Vagina (tissue), 2 donors: ENCODE measurements around the gene GALNT4.

Experiments used
- CTCF ChIP-seq, 3 experiments: fragments of 450-650 bp in 2 of 3; fragments of 200-600 bp in 1 of 3; sonication (generic) in 1 of 3; IDR thresholded peaks; one replicate each; pipeline ENCODE4 v1.5.1; 2017 to 2019; ENCODE audit warnings: antibody characterized with exemption in 3 of 3, mild to moderate bottlenecking in 2 of 3, moderate library complexity in 2 of 3
- POLR2A ChIP-seq, 2 donors: fragments of 450-650 bp; IDR thresholded peaks; one replicate each; pipeline ENCODE4 v1.6.1; 2017; ENCODE audit warnings: antibody characterized with exemption in 2 of 2, mild to moderate bottlenecking in 2 of 2, moderate library complexity in 2 of 2

GRCh38 chr12:89565002-89565401 lies 40.4 kb upstream of the GALNT4 start:
- no peak for TF ChIP-seq CTCF (IDR thresholded peaks at IDR 0.05)
- no peak for TF ChIP-seq POLR2A (IDR thresholded peaks at IDR 0.05)
